Measurements from ENCODE around the gene PLEKHN1.

PLEKHN1 gene

GRCh38 chr1:1003618-1004419, 37.5 kb downstream of the PLEKHN1 start:
- Histone ChIP-seq H3K27me3 (ENCODE audit: insufficient read depth, low read length) (peaks cover 16% of the 10 kb centered on the region; the same call in 1 of the 2 replicates), H3K9ac (ENCODE audit: low read length) (no peak overlapping the region)

GRCh38 chr1:1004420-1004779, 38.1 kb downstream of the PLEKHN1 start:
- Histone ChIP-seq H3F3A (ENCODE audit: insufficient read depth, low read length) (no peaks in the 10 kb centered on the region), H4K20me1 (ENCODE audit: insufficient read depth, low read length) (no peaks in the 10 kb centered on the region), H3K9me2 (ENCODE audit: low read depth, low read length) (no peaks in the 10 kb centered on the region), H2AFZ (ENCODE audit: low read length) (no peak overlapping the region), H3K4me2 (ENCODE audit: low read length) (no peak overlapping the region), H3K36me3 (ENCODE audit: insufficient read depth, low read length) (no peaks in the 10 kb centered on the region), H3K4me3 (ENCODE audit: low read depth, low read length, poor library complexity, severe bottlenecking) (no peak overlapping the region), H3K27ac (ENCODE audit: low read depth, low read length, poor library complexity, severe bottlenecking) (no peak overlapping the region), H3K9me3 (ENCODE audit: low read length) (no peaks in the 10 kb centered on the region), H3K79me2 (ENCODE audit: insufficient read depth, low read length) (no peaks in the 10 kb centered on the region), H3K4me1 (ENCODE audit: insufficient read depth, low read length, severe bottlenecking) (no peaks in the 10 kb centered on the region), H3K9ac (ENCODE audit: low read length) (no peak overlapping the region), H3K27me3 (ENCODE audit: insufficient read depth, low read length) (peaks cover 16% of the 10 kb centered on the region; the same call in 1 of the 2 replicates)
- TF ChIP-seq CTCF (IDR thresholded peaks at IDR 0.05; ENCODE audit: low read length) (no peak), EZH2 (IDR thresholded peaks at IDR 0.05; ENCODE audit: borderline replicate concordance, low read length) (no peak)

More at GRCh38 chr1:1003618-1004419, 37.5 kb downstream of the PLEKHN1 start:
- H3F3A ChIP-seq (ENCODE audit: insufficient read depth, low read length), result no peaks in the 10 kb centered on the region
- H3K9me2 ChIP-seq (ENCODE audit: low read depth, low read length), result no peaks in the 10 kb centered on the region
- no peaks in the 10 kb centered on the region for H3K79me2 ChIP-seq (ENCODE audit: insufficient read depth, low read length)
- no peak overlapping the region for H3K27ac ChIP-seq (ENCODE audit: low read depth, low read length, poor library complexity, severe bottlenecking)
- no peaks in the 10 kb centered on the region for H3K9me3 ChIP-seq (ENCODE audit: low read length)
- H3K4me3 ChIP-seq (ENCODE audit: low read depth, low read length, poor library complexity, severe bottlenecking), result no peak overlapping the region
- no peaks in the 10 kb centered on the region for H4K20me1 ChIP-seq (ENCODE audit: insufficient read depth, low read length)
- no peak overlapping the region for H3K4me2 ChIP-seq (ENCODE audit: low read length)
- no peaks in the 10 kb centered on the region for H3K36me3 ChIP-seq (ENCODE audit: insufficient read depth, low read length)
- no peaks in the 10 kb centered on the region for H3K4me1 ChIP-seq (ENCODE audit: insufficient read depth, low read length, severe bottlenecking)
- H2AFZ ChIP-seq (ENCODE audit: low read length), result no peak overlapping the region
- TF ChIP-seq EZH2 (IDR thresholded peaks at IDR 0.05; ENCODE audit: borderline replicate concordance, low read length) (no peak), CTCF (IDR thresholded peaks at IDR 0.05; ENCODE audit: low read length) (no peak)

- Histone ChIP-seq H3K79me2 (ENCODE audit: insufficient read depth, low read length) (no peaks in the 10 kb centered on the region), H2AFZ (ENCODE audit: low read length) (no peak overlapping the region), H4K20me1 (ENCODE audit: insufficient read depth, low read length) (no peaks in the 10 kb centered on the region), H3K27me3 (ENCODE audit: insufficient read depth, low read length) (peaks cover 16% of the 10 kb centered on the region; the same call in 1 of the 2 replicates), H3K4me1 (ENCODE audit: insufficient read depth, low read length, severe bottlenecking) (no peaks in the 10 kb centered on the region), H3K27ac (ENCODE audit: low read depth, low read length, poor library complexity, severe bottlenecking) (no peak overlapping the region), H3K36me3 (ENCODE audit: insufficient read depth, low read length) (no peaks in the 10 kb centered on the region), H3K9me2 (ENCODE audit: low read depth, low read length) (no peaks in the 10 kb centered on the region), H3K9ac (ENCODE audit: low read length) (no peak overlapping the region), H3K4me3 (ENCODE audit: low read depth, low read length, poor library complexity, severe bottlenecking) (no peak overlapping the region), H3K4me2 (ENCODE audit: low read length) (no peak overlapping the region), H3F3A (ENCODE audit: insufficient read depth, low read length) (no peaks in the 10 kb centered on the region), H3K9me3 (ENCODE audit: low read length) (no peaks in the 10 kb centered on the region)
- no peak for TF ChIP-seq CTCF (IDR thresholded peaks at IDR 0.05; ENCODE audit: low read length)
- no peak for TF ChIP-seq EZH2 (IDR thresholded peaks at IDR 0.05; ENCODE audit: borderline replicate concordance, low read length)
These were observed 38.8 kb downstream of the PLEKHN1 start for GRCh38 chr1:1004780-1005697.
